Measurements from ENCODE around the gene EEPD1.

DNA sequence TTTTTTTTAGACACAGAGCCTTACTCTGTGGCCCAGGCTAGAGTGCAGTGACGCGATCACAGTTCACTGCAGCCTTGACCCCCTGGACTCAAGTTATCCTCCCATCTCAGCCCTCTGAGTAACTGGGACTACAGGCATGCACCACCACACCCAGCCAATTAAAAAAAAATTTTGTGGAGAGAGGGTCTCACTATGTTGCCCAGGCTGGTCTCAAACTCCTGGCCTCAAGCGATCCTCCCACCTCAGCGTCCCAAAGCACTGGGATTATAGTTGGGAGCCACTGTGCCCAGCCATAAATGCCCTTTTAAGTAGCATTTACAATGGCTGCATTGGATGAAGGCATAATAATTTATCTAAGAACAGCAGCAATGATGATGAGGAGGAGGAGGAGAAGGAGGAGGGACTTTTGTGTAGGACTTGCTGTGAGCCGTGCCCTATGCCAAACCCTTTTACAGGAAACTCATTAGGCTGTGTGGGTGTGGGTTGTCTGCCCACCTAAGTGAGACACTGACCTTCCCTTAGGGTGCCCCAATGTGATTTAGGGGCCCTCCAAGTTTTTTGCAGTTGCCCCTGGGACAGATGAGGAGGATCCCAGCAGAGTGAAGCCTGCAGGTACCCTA, 51.1 kb downstream of the EEPD1 start:
- TF ChIP-seq, protein P1, sequence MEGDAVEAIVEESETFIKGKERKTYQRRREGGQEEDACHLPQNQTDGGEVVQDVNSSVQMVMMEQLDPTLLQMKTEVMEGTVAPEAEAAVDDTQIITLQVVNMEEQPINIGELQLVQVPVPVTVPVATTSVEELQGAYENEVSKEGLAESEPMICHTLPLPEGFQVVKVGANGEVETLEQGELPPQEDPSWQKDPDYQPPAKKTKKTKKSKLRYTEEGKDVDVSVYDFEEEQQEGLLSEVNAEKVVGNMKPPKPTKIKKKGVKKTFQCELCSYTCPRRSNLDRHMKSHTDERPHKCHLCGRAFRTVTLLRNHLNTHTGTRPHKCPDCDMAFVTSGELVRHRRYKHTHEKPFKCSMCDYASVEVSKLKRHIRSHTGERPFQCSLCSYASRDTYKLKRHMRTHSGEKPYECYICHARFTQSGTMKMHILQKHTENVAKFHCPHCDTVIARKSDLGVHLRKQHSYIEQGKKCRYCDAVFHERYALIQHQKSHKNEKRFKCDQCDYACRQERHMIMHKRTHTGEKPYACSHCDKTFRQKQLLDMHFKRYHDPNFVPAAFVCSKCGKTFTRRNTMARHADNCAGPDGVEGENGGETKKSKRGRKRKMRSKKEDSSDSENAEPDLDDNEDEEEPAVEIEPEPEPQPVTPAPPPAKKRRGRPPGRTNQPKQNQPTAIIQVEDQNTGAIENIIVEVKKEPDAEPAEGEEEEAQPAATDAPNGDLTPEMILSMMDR (IDR thresholded peaks at IDR 0.05) = no peak
- TF ChIP-seq EZH2phosphoT487 (IDR thresholded peaks at IDR 0.05) (no peak), EZH2 (IDR thresholded peaks at IDR 0.05) (no peak)

Measured in neural progenitor cell (in vitro differentiated cells).